Skeletal muscle satellite cell (primary cell): ENCODE measurements around the gene MYH15.

ENCODE experiments used
- H3K27me3 ChIP-seq: 2 replicates; pipeline ENCODE4 v1.7.0; 2013; ENCODE audit warnings: low read length; ENCODE audit not compliant: control insufficient read depth, insufficient read depth
- H3K36me3 ChIP-seq: 2 replicates; pipeline ENCODE4 v1.7.0; 2013; ENCODE audit warnings: mild to moderate bottlenecking, control low read depth, low read length; ENCODE audit not compliant: insufficient read depth
- H3K4me1 ChIP-seq: 2 replicates; pipeline ENCODE4 v1.7.0; 2013; ENCODE audit warnings: low read length; ENCODE audit not compliant: control insufficient read depth, insufficient read depth
- H3K4me2 ChIP-seq: 2 replicates; pipeline ENCODE4 v1.7.0; 2013; ENCODE audit warnings: mild to moderate bottlenecking, low read length
- H3K4me3 ChIP-seq: 2 replicates; pipeline ENCODE4 v1.7.0; 2013; ENCODE audit warnings: low read length
- H3K9ac ChIP-seq: 2 replicates; pipeline ENCODE4 v1.7.0; 2013; ENCODE audit warnings: mild to moderate bottlenecking, low read depth, low read length, moderate library complexity
- H3K9me3 ChIP-seq: replicated peaks from 2 replicates; pipeline ENCODE4 v1.7.0; 2013; ENCODE audit warnings: mild to moderate bottlenecking, control low read depth, low read length

MYH15 gene

GRCh38 chr3:108343491-108343890, 166.9 kb downstream of the MYH15 start:
- Histone ChIP-seq H3K36me3 (no peaks in the 10 kb centered on the region), H3K4me2 (no peak overlapping the region), H3K9ac (no peak overlapping the region), H3K9me3 (no peaks in the 10 kb centered on the region), H3K4me3 (no peak overlapping the region), H3K4me1 (no peaks in the 10 kb centered on the region), H3K27me3 (no peaks in the 10 kb centered on the region)

- Histone ChIP-seq H3K9ac (no peak overlapping the region), H3K4me2 (no peak overlapping the region), H3K36me3 (no peaks in the 10 kb centered on the region), H3K27me3 (no peaks in the 10 kb centered on the region), H3K9me3 (no peaks in the 10 kb centered on the region), H3K4me1 (no peaks in the 10 kb centered on the region), H3K4me3 (no peak overlapping the region)
Measured at GRCh38 chr3:108342837-108343486, 167.4 kb downstream of the MYH15 start.

GRCh38 chr3:108341911-108342310, 168.5 kb downstream of the MYH15 start:
- H3K4me3 ChIP-seq, result no peak overlapping the region
- no peak overlapping the region for H3K4me2 ChIP-seq
- H3K36me3 ChIP-seq, result no peaks in the 10 kb centered on the region
- no peak overlapping the region for H3K9ac ChIP-seq
- H3K9me3 ChIP-seq, result no peaks in the 10 kb centered on the region
- H3K4me1 ChIP-seq, result no peaks in the 10 kb centered on the region
- H3K27me3 ChIP-seq, result no peaks in the 10 kb centered on the region

GRCh38 chr3:108338901-108339545, 171.4 kb downstream of the MYH15 start:
- Histone ChIP-seq H3K4me1 (no peaks in the 10 kb centered on the region), H3K9ac (no peak overlapping the region), H3K9me3 (no peaks in the 10 kb centered on the region), H3K36me3 (no peaks in the 10 kb centered on the region), H3K27me3 (peaks cover 2% of the 10 kb centered on the region), H3K4me3 (no peak overlapping the region), H3K4me2 (no peak overlapping the region)

GRCh38 chr3:108334701-108335100, 175.7 kb downstream of the MYH15 start:
- Histone ChIP-seq H3K4me2 (no peak overlapping the region), H3K9me3 (no peaks in the 10 kb centered on the region), H3K4me3 (no peak overlapping the region), H3K27me3 (peaks cover 2% of the 10 kb centered on the region), H3K36me3 (no peaks in the 10 kb centered on the region), H3K4me1 (no peaks in the 10 kb centered on the region), H3K9ac (no peak overlapping the region)

- peaks cover 2% of the 10 kb centered on the region for H3K27me3 ChIP-seq
- H3K9ac ChIP-seq, result no peak overlapping the region
- H3K9me3 ChIP-seq, result no peaks in the 10 kb centered on the region
- no peak overlapping the region for H3K4me3 ChIP-seq
- no peaks in the 10 kb centered on the region for H3K36me3 ChIP-seq
- no peaks in the 10 kb centered on the region for H3K4me1 ChIP-seq
- no peak overlapping the region for H3K4me2 ChIP-seq
Measured at GRCh38 chr3:108333961-108334360, 176.4 kb downstream of the MYH15 start.

- Histone ChIP-seq H3K9ac (no peak overlapping the region), H3K4me3 (no peak overlapping the region), H3K36me3 (no peaks in the 10 kb centered on the region), H3K4me1 (no peaks in the 10 kb centered on the region), H3K4me2 (no peak overlapping the region), H3K27me3 (peaks cover 2% of the 10 kb centered on the region), H3K9me3 (no peaks in the 10 kb centered on the region)
Measured at GRCh38 chr3:108331792-108332191, 178.6 kb downstream of the MYH15 start.
